OCI-LY1 (cell line): ENCODE results near the gene PDSS1.

ENCODE experiments used
- H2AFZ ChIP-seq: fragments of 200-600 bp; sonication (generic), shearing (Covaris generic); 2 replicates; pipeline ENCODE4 v1.6.0; 2014; ENCODE audit warnings: antibody characterized with exemption, mild to moderate bottlenecking, low read length
- H3F3A ChIP-seq: fragments of 200-600 bp; sonication (generic), shearing (Covaris generic); 2 replicates; pipeline ENCODE4 v1.6.0; 2014; ENCODE audit warnings: mild to moderate bottlenecking, antibody characterized with exemption, low read length, moderate library complexity; ENCODE audit not compliant: insufficient read depth
- H3K27ac ChIP-seq: fragments of 200-600 bp; sonication (generic); 2 replicates; pipeline ENCODE4 v1.5.1; 2014; ENCODE audit warnings: low read length, mixed run types, mild to moderate bottlenecking, low read depth; ENCODE audit not compliant: poor library complexity, severe bottlenecking
- H3K27me3 ChIP-seq: fragments of 200-600 bp; sonication (generic); 2 replicates; pipeline ENCODE4 v1.6.0; 2014; ENCODE audit warnings: antibody characterized with exemption, mild to moderate bottlenecking, low read length, moderate library complexity; ENCODE audit not compliant: insufficient read depth
- H3K36me3 ChIP-seq: fragments of 200-600 bp; sonication (generic); 2 replicates; pipeline ENCODE4 v1.6.1; 2014; ENCODE audit warnings: mild to moderate bottlenecking, antibody characterized with exemption, low read length, moderate library complexity, mixed read lengths; ENCODE audit not compliant: insufficient read depth
- H3K4me1 ChIP-seq: fragments of 200-600 bp; sonication (generic); 2 replicates; pipeline ENCODE4 v1.5.1; 2014; ENCODE audit warnings: mild to moderate bottlenecking, low read length, moderate library complexity; ENCODE audit not compliant: insufficient read depth, severe bottlenecking
- H3K4me2 ChIP-seq: fragments of 200-600 bp; sonication (generic), shearing (Covaris generic); 2 replicates; pipeline ENCODE4 v1.6.1; 2014; ENCODE audit warnings: low read length
- H3K4me3 ChIP-seq: fragments of 200-600 bp; sonication (generic); 2 replicates; pipeline ENCODE4 v1.5.1; 2014; ENCODE audit warnings: low read length, low read depth, mild to moderate bottlenecking, mixed read lengths; ENCODE audit not compliant: poor library complexity, severe bottlenecking
- H3K79me2 ChIP-seq: fragments of 200-600 bp; shearing (Covaris generic); 2 replicates; pipeline ENCODE4 v1.6.1; 2016; ENCODE audit warnings: mixed run types, low read length, mixed read lengths; ENCODE audit not compliant: insufficient read depth
- H3K9ac ChIP-seq: fragments of 200-600 bp; sonication (generic), shearing (Covaris generic); 2 replicates; pipeline ENCODE4 v1.6.1; 2014; ENCODE audit warnings: mild to moderate bottlenecking, low read length, mixed read lengths
- H3K9me2 ChIP-seq: fragments of 200-600 bp; sonication (generic), shearing (Covaris generic); 2 replicates; pipeline ENCODE4 v1.6.1; 2014; ENCODE audit warnings: low read depth, mild to moderate bottlenecking, low read length, mixed read lengths
- H3K9me3 ChIP-seq: fragments of 200-600 bp; shearing (Covaris generic); 2 replicates; pipeline ENCODE4 v1.6.1; 2014; ENCODE audit warnings: low read length, mixed read lengths
- H4K20me1 ChIP-seq: fragments of 200-600 bp; sonication (generic), shearing (Covaris generic); 2 replicates; pipeline ENCODE4 v1.6.0; 2016; ENCODE audit warnings: mild to moderate bottlenecking, low read length; ENCODE audit not compliant: insufficient read depth
- EZH2 ChIP-seq: fragments of 200-600 bp; sonication (generic), shearing (Covaris generic); IDR thresholded peaks from 2 replicates; pipeline ENCODE4 v1.8.0; 2017; ENCODE audit warnings: borderline replicate concordance, mixed run types, mild to moderate bottlenecking, antibody characterized with exemption, low read length, moderate library complexity, mixed read lengths
- TF ChIP-seq, protein P1 (sequence below): fragments of 200-600 bp; sonication (generic), shearing (Covaris generic); IDR thresholded peaks from 2 replicates; pipeline ENCODE4 v1.5.1; 2017; ENCODE audit warnings: mild to moderate bottlenecking, antibody characterized with exemption, low read length, moderate library complexity, mixed read lengths

Gene PDSS1

DNA sequence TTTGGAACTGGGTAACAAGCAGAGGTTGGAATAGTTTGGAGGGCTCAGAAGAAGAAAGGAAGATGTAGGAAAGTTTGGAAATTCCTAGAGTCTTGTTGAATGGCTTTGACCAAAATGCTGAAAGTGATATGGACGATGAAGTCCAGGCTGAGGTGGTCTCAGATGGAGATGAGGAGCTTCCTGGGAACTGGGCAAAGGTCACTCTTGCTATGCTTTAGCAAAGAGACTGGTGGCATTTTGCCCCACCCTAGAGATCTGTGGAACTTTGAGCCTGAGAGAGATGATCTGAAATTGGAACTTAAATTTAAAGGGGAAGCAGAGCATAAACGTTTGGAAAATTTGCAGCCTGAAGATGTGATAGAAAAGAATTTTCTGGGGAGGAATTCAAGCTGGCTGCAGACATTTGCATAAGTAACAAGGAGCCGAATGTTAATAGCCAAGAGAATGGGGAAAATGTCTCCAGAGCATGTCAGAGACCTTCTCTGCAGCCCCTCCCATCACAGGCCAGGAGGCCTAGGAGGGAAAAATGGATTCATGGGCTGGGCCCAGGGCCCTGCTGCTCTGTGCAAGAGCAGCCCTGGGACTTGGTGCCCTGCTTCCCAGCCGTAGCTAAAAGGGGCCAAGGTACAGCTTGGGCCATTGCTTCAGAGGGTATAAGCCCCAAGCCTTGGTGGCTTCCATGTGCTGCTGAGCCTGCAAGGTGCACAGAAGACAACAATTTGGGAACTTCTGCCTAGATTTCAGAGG lies 3.6 kb downstream of the PDSS1 start:
- Histone ChIP-seq H3K9me3 (no peaks in the 10 kb centered on the region), H3K4me2 (no peak overlapping the region), H3K4me3 (no peak overlapping the region), H3K27me3 (no peaks in the 10 kb centered on the region), H3K9ac (no peak overlapping the region), H3F3A (no peaks in the 10 kb centered on the region), H4K20me1 (no peaks in the 10 kb centered on the region), H3K4me1 (peaks cover 25% of the 10 kb centered on the region), H2AFZ (no peak overlapping the region), H3K27ac (no peak overlapping the region), H3K36me3 (peaks cover 55% of the 10 kb centered on the region), H3K9me2 (no peaks in the 10 kb centered on the region), H3K79me2 (peaks cover 59% of the 10 kb centered on the region)
- TF ChIP-seq, protein P1, sequence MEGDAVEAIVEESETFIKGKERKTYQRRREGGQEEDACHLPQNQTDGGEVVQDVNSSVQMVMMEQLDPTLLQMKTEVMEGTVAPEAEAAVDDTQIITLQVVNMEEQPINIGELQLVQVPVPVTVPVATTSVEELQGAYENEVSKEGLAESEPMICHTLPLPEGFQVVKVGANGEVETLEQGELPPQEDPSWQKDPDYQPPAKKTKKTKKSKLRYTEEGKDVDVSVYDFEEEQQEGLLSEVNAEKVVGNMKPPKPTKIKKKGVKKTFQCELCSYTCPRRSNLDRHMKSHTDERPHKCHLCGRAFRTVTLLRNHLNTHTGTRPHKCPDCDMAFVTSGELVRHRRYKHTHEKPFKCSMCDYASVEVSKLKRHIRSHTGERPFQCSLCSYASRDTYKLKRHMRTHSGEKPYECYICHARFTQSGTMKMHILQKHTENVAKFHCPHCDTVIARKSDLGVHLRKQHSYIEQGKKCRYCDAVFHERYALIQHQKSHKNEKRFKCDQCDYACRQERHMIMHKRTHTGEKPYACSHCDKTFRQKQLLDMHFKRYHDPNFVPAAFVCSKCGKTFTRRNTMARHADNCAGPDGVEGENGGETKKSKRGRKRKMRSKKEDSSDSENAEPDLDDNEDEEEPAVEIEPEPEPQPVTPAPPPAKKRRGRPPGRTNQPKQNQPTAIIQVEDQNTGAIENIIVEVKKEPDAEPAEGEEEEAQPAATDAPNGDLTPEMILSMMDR = no peak

DNA sequence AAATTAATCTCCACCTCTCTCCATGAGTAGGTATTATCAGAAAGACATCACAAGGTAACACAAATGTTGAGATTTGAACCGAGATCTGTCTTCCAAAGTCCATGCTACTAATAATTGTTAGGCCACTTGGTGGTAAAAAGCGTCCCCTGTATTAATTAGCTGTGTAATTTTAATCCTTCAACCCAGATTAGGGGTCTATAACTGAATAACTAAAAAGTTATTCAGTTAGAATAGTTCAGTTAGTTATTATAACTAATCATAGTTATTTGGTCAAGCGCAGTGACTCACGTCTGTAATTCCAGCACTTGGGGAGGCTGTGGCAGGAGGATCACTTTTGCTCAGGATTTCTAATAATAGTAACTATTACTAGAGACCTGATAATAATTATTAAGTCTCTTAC lies 5.6 kb downstream of the PDSS1 start:
- peaks cover 75% of the 10 kb centered on the region for H3K36me3 ChIP-seq

DNA sequence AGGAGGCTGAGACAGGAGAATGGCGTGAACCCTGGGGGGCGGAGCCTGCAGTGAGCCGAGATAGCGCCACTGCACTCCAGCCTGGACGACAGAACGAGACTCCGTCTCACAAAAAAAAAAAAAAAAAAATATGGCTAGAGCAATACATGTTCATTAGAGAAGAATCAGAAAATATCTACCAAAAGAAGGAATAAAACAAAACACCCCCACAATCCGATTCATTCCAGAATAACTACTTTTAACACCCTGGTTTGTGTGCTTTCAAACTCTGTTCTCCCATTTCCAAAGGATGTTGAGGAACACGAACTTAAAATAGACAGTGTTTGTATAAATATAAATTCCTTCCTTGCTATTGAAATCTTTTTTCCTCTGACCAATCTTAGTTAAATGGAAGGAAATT lies 6.5 kb downstream of the PDSS1 start:
- H3F3A ChIP-seq = no peaks in the 10 kb centered on the region
- H3K27me3 ChIP-seq = no peaks in the 10 kb centered on the region
- no peak overlapping the region for H3K4me3 ChIP-seq
- no peak overlapping the region for H3K4me2 ChIP-seq
- H3K79me2 ChIP-seq = peaks cover 46% of the 10 kb centered on the region
- no peaks in the 10 kb centered on the region for H4K20me1 ChIP-seq
- TF ChIP-seq, protein P1 = no peak
- TF ChIP-seq EZH2 = no peak
- H2AFZ ChIP-seq = no peak overlapping the region
- peaks cover 8% of the 10 kb centered on the region for H3K4me1 ChIP-seq
- no peaks in the 10 kb centered on the region for H3K9me3 ChIP-seq
- H3K9me2 ChIP-seq = no peaks in the 10 kb centered on the region
- no peak overlapping the region for H3K9ac ChIP-seq
- no peak overlapping the region for H3K27ac ChIP-seq
- H3K36me3 ChIP-seq = peaks cover 84% of the 10 kb centered on the region

More for the DNA sequence above, 5.6 kb downstream of the PDSS1 start:
- no peaks in the 10 kb centered on the region for H4K20me1 ChIP-seq
- H3K79me2 ChIP-seq = peaks cover 55% of the 10 kb centered on the region
- no peak overlapping the region for H3K9ac ChIP-seq
- H3K27ac ChIP-seq = no peak overlapping the region
- peaks cover 16% of the 10 kb centered on the region for H3K4me1 ChIP-seq
- H2AFZ ChIP-seq = no peak overlapping the region
- no peaks in the 10 kb centered on the region for H3F3A ChIP-seq
- H3K4me2 ChIP-seq = no peak overlapping the region
- TF ChIP-seq, protein P1 = no peak
- no peak for TF ChIP-seq EZH2
- H3K9me3 ChIP-seq = no peaks in the 10 kb centered on the region
- no peak overlapping the region for H3K4me3 ChIP-seq
- no peaks in the 10 kb centered on the region for H3K27me3 ChIP-seq
- H3K9me2 ChIP-seq = no peaks in the 10 kb centered on the region
